Measurements from ENCODE around the gene INSL6. TPM values are rescaled to one million over a fixed set of nuclear protein-coding genes. Genes with fewer than 3 reads are reported as not detected.

INSL6 gene
- total RNA-seq, 1 experiment from 2014 or later, result not detected

Other genes with a start within 250 kb of the INSL6 start
- 3.9 and 4.9 TPM in 2 replicates for gene JAK2, start 200.4 kb downstream of the INSL6 start, total RNA-seq (2014; rRNA removed; shearing (Covaris generic))
- gene INSL4, start 45.8 kb upstream of the INSL6 start, total RNA-seq (2014; rRNA removed; shearing (Covaris generic)), result not detected in 2 replicates
- not detected in 2 replicates for gene RLN2, start 119.1 kb upstream of the INSL6 start, total RNA-seq (2014; rRNA removed; shearing (Covaris generic))
- gene RLN1, start 154.2 kb upstream of the INSL6 start, total RNA-seq (2014; rRNA removed; shearing (Covaris generic)), result 0.31 TPM in 1 of 2 replicates, not detected in the other

Data from G401 (cell line).